G401.6 (cell line): Measurements from ENCODE around the gene NTM.
"Not testable (repeated sequence)": the region's sequence is repeated elsewhere in the genome, so short reads cannot be mapped to it uniquely, and the experiment has no call there.

Source experiments
- FAIRE-seq: peaks from 2 replicates; lab custom pipeline; 2012; peaks lifted over from hg19 to GRCh38; lab: Jason Lieb, UNC

The NTM gene

GRCh38 chr11:131894615-131895544, 524.5 kb downstream of the NTM start:
- no peak for FAIRE-seq

DNA sequence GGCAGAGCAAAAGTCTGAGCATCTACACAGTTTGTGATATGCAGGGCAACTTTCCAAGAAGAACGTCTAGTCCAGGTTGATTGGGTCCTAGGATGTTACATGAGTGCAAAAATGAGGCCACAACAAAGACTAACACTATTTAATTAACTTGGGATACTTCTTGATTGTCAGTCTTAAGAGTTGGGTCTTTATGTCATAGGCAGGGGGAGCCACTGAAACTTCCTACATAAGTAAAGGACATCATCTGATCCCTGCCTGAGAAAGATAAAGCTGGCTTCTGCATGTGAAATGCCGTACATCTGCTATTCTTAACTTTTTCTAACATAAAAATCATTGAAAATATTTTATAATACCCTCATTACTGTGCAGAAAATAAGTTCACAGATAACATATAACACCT, 525.5 kb downstream of the NTM start:
- FAIRE-seq, result no peak

- FAIRE-seq, result no peak
Measured at GRCh38 chr11:131896978-131897615, 526.7 kb downstream of the NTM start.

DNA sequence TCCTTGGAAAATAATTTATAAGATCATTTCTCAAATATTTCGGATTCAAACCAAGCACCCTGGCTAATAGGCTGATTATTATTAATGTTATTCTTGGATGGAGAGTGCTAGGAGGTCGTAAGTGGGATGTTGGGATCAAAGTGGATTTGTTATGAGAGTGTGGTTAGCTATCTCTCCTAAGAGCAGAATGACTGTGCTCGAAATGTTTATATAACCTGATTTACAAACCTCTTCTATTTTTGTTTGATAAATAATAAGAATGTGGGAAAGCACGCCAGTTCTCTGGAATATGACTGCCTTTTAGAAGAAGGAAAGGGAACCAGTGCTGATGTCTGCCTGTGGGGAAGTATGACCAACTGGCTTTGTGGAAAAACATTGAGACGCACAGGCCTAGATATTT, 527.5 kb downstream of the NTM start:
- FAIRE-seq, result no peak

- no peak for FAIRE-seq
Measured at GRCh38 chr11:131898949-131899348, 528.5 kb downstream of the NTM start.

DNA sequence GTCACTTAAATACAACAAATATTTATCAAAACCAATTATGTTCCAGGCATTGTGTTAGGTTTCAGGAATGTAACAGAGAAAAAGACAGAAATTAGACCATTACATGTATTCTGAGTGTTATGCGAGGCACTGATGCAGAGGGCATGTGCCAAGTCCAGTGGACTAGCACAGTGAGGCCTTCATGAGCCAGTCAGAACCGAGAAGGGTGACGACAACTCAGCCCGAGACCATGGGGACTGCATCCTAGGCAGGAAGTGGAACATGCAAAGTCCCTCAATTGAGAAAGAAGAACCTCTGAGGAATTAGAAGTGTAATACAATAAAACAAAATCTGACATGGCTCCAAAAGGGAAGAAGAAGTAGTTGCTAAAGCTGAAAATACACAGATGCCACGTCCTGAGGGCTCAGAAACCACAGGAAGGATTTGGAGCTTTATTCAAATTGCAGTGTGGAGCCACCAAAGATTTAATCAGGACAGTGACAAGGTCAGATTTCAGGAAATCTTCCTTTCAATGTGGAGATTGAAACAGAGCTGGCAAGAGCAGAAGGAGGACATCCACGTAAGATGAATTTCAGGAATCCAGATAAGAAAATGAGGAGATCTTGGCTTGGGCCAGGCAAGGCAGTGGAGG, 529.6 kb downstream of the NTM start:
- FAIRE-seq, result no peak

GRCh38 chr11:131902421-131902820, 532.0 kb downstream of the NTM start:
- FAIRE-seq, result no peak

DNA sequence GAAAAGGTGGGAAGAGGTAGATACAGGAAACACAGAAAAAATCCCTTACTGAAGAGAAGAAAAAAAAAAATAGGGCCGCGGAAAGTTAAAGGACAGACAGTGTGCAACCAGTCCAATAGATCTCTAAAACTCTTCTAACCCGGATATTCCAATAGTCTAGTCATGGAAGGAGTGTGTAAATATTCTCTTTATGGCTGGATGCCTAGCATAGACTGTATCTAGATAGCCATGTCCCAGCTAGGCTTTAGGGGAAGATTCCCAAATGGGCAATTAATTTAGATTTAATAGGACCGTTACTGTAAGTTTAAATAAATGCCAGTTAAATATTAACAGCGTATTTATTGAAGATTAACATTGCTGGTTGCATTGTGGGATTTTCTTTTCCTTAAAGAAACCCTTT, 532.7 kb downstream of the NTM start:
- FAIRE-seq, result no peak

GRCh38 chr11:131904756-131905155, 534.3 kb downstream of the NTM start:
- no peak for FAIRE-seq

DNA sequence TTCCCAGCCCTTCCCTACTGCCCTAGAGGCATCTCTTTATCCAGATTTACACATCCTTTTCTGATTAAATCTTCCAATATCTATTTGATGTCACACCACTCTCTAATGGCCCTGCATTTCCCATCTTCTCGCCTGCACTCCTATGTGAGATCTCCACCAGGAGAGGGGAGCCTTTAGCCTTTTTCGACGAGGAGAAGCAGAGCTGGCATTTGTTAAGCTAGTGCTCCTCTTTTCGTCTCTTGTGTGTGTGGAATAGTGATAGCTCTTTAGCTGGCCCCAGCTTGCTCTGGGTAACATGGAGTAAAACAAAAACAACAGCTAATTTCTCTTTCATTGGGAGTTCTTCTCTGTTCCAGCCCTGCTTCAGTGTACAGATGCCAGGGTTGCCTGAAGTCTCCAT, 536.5 kb downstream of the NTM start:
- FAIRE-seq, result no peak

DNA sequence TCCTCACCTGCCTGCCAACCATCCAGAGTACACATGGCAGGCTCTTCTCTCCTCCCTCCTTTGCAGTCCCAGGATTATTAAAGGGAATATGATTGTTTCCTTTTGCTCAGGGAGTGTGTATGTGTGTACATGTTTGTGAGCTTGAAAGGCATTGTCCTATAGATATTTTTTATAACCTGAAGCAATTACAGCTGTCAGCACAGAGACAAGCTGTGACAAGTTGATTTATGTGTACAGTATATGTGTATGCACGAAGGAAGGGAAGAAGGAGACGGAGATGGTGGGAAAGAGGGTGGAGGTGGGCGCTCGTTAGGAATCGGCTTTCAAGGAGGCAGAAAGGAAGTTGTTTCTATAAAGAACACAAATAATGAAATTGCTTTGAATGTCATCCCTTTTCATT, 537.0 kb downstream of the NTM start:
- FAIRE-seq, result no peak

DNA sequence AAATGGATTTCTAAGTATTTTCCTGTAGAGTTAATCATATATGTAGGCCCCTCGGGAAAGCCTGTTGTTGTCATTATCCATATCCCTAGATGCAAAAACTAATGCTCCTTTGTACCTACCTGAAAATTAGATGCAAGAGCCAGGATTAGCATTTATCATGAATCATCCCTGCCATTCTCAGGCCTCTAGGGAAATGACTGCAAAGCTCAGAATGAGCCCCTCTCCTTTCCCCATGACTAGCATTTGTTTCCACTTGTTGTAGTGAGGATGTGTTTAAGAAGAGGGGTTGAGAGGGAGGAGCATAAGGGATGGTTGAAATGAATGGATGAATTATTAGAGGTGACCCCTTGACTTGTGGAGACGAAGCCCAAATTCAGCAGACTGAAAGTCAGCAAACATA, 537.9 kb downstream of the NTM start:
- no peak for FAIRE-seq

DNA sequence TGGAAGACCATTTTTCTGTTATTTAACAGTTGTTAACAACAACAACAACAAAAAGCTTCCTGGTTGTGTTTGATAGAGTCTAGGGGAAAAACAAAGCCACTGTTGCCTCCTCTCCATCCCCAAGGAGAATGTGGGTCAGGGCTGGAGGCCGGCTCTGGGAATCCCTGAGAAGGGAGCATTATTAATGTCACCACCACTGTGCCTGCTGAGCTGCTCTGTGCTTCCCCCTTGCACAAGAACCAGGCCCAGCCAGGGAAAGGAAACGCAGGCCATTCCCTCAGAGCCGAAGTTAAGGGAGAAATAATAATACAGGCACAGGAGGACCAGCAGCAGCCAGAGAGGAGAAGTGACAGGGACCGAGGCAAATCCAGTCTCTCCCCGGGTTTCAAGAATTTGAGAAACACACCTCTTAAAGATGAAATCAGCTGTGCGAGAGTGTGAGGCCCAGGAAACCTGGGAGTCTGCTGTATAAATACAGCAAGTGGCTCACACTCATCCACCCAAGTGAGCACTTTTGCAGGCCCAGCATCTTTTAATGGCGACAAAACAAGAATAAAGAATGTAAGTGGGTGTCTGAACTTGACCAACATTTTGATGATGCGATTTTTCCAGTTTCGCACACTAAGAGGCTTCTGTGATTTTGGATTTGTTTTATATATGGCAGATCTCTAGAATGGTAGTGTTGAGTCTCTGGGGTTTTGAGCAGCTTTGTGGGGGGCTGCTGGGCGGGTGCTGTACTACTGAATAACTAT, 539.2 kb downstream of the NTM start:
- FAIRE-seq, result no peak

DNA sequence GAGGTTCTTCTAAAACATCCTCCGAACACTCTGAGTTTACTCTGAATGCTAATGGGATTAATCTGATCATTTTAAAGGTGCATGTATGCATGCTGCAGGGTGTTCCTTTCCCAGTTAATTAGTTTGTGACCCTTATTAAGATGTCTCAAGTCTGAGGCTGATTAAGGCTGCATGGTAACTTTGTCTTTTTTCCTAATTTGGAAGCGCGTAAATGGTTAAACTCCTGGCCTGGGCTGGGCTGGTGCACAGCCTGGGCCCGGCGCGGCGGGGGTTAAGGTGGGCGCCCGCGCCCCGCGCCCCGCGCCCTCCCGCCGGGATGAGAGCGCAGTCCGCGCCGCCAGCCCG, 539.7 kb downstream of the NTM start:
- no peak for FAIRE-seq

- FAIRE-seq, result no peak
Measured at GRCh38 chr11:131910523-131911387, 540.3 kb downstream of the NTM start.

DNA sequence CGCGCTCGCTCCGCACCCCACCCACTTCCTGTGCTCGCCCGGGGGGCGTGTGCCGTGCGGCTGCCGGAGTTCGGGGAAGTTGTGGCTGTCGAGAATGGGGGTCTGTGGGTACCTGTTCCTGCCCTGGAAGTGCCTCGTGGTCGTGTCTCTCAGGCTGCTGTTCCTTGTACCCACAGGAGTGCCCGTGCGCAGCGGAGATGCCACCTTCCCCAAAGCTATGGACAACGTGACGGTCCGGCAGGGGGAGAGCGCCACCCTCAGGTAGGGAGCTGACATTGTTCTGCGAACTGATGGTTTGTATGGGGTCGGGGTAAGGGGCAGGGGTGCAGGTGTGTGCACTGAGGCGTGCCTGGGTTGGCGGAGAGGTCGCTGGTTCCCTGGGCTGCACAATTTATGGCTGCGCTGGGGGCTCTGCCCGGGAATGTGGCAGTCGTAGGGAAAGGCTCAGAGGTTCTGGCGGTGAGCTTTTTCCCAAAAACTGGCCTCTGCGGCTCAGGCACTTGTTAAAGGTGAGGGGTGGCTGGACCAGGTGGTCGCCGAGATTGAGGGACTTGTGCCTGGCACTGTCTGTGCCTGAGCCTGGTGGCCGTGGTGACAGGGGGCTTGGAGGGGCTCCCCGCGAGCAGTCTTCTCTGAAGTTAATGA, 541.1 kb downstream of the NTM start:
- FAIRE-seq, result not testable (repeated sequence)

DNA sequence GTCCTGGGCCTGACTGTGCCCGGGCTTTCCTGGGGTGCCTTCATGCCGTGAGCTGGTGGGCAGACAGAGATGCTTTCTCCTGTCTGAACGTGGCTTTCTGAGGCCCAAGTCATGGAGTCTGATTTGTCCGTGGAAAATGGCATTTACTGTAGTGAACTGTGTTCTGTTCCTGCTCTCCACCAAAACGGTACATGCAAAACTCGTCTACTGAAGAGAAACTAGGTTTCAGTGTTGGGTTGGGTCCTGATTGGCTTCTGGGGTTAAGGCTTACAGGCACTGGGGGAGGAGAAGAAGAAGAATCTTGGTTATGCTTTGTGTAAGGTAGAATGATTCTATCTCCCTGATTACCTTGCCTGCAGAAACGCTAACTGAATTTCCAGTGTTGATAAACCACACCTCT, 541.7 kb downstream of the NTM start:
- FAIRE-seq, result no peak

DNA sequence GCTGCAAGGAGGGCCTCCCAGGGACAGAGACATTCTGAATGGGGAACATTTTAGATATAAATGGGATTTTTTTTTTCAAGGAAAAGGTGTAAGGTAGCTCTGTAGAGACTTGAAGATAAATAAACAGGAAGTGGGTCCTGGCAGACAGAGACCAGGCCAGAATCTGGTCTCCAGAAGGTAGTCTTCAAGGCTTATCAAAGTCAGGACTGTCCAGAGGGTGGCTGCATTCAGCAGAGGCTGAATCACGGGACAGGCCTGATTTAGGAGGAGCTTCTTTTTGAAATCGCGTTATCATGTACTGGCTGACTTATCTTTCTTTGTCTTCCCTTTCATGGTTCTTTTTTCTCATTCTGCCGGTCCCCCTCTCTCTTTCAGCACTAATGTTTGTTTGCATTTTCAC, 542.9 kb downstream of the NTM start:
- FAIRE-seq, result no peak

- no peak for FAIRE-seq
Measured at GRCh38 chr11:131914361-131914774, 544.0 kb downstream of the NTM start.

GRCh38 chr11:131916638-131917037, 546.2 kb downstream of the NTM start:
- FAIRE-seq, result no peak
